ENCODE measurements around the gene HSPH1. TPM values are rescaled to one million over a fixed set of nuclear protein-coding genes. Genes with fewer than 3 reads are reported as not detected.

The HSPH1 gene
- total and polyA plus RNA-seq, 8 donors = 11.1 to 37.0 (median 21.1) TPM

GRCh38 chr13:31138515-31138914 lies 23.2 kb downstream of the HSPH1 start:
- intact Hi-C loops (cut with DNase I) = no loop called here

GRCh38 chr13:31136724-31137123 lies 25.0 kb downstream of the HSPH1 start:
- ATAC-seq (no peak), DNase-seq (no peak), FAIRE-seq (no peak)
- no peaks in the 10 kb centered on the region for H3K9me3 ChIP-seq
- H3K4me1 ChIP-seq = no peaks in the 10 kb centered on the region
- intact Hi-C loops (cut with DNase I) = no loop called here
- no peaks in the 10 kb centered on the region for H3K27me3 ChIP-seq
- TF ChIP-seq CTCF (IDR thresholded peaks at IDR 0.05) = no peak
- no peak overlapping the region for H3K4me3 ChIP-seq
- no peak overlapping the region for H3K27ac ChIP-seq
- peaks cover 2 to 46% (median 21%) of the 10 kb centered on the region in 3 donors for H3K36me3 ChIP-seq

More at GRCh38 chr13:31138515-31138914, 23.2 kb downstream of the HSPH1 start:
- 86 to 95% methylated on average over 3 of the region's 3 CpGs for WGBS, 2 donors
- no peak for FAIRE-seq
- Histone ChIP-seq H3K27ac (no peak overlapping the region), H3K27me3 (no peaks in the 10 kb centered on the region), H3K9me3 (no peaks in the 10 kb centered on the region), H3K36me3 (peaks cover 2 to 59% (median 21%) of the 10 kb centered on the region in 3 donors), H3K4me3 (no peak overlapping the region), H3K4me1 (no peaks in the 10 kb centered on the region)
- DNase-seq = no peak
- no peak for TF ChIP-seq CTCF (IDR thresholded peaks at IDR 0.05)
- no peak for ATAC-seq

GRCh38 chr13:31134039-31134711 lies 27.5 kb downstream of the HSPH1 start:
- 90 to 92% methylated on average over 3 of the region's 3 CpGs for WGBS, 2 donors
- H3K27ac ChIP-seq = no peak overlapping the region

GRCh38 chr13:31133621-31134020 lies 28.1 kb downstream of the HSPH1 start:
- ATAC-seq (no peak), DNase-seq (no peak), FAIRE-seq (no peak)
- TF ChIP-seq CTCF (IDR thresholded peaks at IDR 0.05) = no peak
- Histone ChIP-seq H3K36me3 (peaks cover 2 to 21% (median 11%) of the 10 kb centered on the region in 3 donors), H3K4me3 (no peak overlapping the region), H3K9me3 (no peaks in the 10 kb centered on the region), H3K27ac (no peak overlapping the region), H3K27me3 (no peaks in the 10 kb centered on the region), H3K4me1 (no peaks in the 10 kb centered on the region)
- intact Hi-C loops (cut with DNase I) = no loop called here
- 93 to 94% methylated on average over 5 of the region's 5 CpGs for WGBS, 2 donors

More at GRCh38 chr13:31134039-31134711, 27.5 kb downstream of the HSPH1 start:
- H3K36me3 ChIP-seq = peaks cover 2 to 27% (median 11%) of the 10 kb centered on the region in 3 donors
- FAIRE-seq (no peak), ATAC-seq (no peak), DNase-seq (no peak)
- H3K4me3 ChIP-seq = no peak overlapping the region
- no peak for TF ChIP-seq CTCF (IDR thresholded peaks at IDR 0.05)
- intact Hi-C loops (cut with DNase I) = no loop called here
- no peaks in the 10 kb centered on the region for H3K4me1 ChIP-seq
- no peaks in the 10 kb centered on the region for H3K9me3 ChIP-seq
- H3K27me3 ChIP-seq = no peaks in the 10 kb centered on the region

- intact Hi-C loops (cut with DNase I) = no loop called here
- ATAC-seq = no peak
These were observed 30.2 kb downstream of the HSPH1 start for GRCh38 chr13:31131470-31131961.

More at GRCh38 chr13:31131470-31131961, 30.2 kb downstream of the HSPH1 start:
- Histone ChIP-seq H3K9me3 (no peaks in the 10 kb centered on the region), H3K27ac (no peak overlapping the region), H3K4me1 (no peaks in the 10 kb centered on the region), H3K4me3 (no peak overlapping the region), H3K27me3 (no peaks in the 10 kb centered on the region), H3K36me3 (peaks cover 0 to under 1% (median 0%) of the 10 kb centered on the region in 3 donors)
- DNase-seq (no peak), FAIRE-seq (no peak)
- 71% methylated on average over 6 of the region's 6 CpGs for WGBS, 2 donors
- TF ChIP-seq CTCF (IDR thresholded peaks at IDR 0.05) = no peak
